Measurements from ENCODE around the gene PLXNA2. TPM values are rescaled to one million over a fixed set of nuclear protein-coding genes. Genes with fewer than 3 reads are reported as not detected.

PLXNA2 gene
- total RNA-seq, 6 experiments from 2014 or later = 20.9 to 29.9 (median 28.1) TPM

DNA sequence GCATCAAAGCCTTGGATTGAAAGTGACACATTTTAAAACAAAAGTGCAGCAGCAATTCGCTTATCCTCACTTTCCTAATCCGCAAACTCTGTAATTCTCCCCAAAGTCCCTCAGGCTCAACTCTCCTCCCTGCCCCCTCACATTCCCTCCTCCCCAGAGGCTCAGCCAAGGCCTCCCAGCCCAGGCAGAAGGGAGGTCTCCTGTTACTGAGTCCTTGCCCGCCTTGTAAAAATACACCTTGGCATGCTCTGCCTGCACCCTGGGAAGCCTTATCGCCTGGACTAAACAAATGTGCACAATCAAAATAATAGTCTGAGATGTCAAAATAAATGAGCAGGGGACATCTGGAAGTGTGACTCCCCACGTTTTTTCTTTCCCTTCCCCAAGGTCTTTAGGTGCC lies 109.7 kb downstream of the PLXNA2 start:
- Mint-ChIP-seq H3K4me3 (no peak overlapping the region), H3K27ac (peak overlapping the region; percentile 8; the same call in 1 of the 2 replicates), H3K4me1 (ENCODE audit: low read depth) (peaks cover 51% of the 10 kb centered on the region), H3K36me3 (ENCODE audit: low read depth) (peaks cover 9% of the 10 kb centered on the region; the same call in 1 of the 2 replicates), H3K9me3 (no peaks in the 10 kb centered on the region), H3K27me3 (ENCODE audit: insufficient read depth) (peaks cover 2% of the 10 kb centered on the region)
- no peak for DNase-seq
- TF ChIP-seq, protein P1, sequence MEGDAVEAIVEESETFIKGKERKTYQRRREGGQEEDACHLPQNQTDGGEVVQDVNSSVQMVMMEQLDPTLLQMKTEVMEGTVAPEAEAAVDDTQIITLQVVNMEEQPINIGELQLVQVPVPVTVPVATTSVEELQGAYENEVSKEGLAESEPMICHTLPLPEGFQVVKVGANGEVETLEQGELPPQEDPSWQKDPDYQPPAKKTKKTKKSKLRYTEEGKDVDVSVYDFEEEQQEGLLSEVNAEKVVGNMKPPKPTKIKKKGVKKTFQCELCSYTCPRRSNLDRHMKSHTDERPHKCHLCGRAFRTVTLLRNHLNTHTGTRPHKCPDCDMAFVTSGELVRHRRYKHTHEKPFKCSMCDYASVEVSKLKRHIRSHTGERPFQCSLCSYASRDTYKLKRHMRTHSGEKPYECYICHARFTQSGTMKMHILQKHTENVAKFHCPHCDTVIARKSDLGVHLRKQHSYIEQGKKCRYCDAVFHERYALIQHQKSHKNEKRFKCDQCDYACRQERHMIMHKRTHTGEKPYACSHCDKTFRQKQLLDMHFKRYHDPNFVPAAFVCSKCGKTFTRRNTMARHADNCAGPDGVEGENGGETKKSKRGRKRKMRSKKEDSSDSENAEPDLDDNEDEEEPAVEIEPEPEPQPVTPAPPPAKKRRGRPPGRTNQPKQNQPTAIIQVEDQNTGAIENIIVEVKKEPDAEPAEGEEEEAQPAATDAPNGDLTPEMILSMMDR (IDR thresholded peaks at IDR 0.05) = no peak

DNA sequence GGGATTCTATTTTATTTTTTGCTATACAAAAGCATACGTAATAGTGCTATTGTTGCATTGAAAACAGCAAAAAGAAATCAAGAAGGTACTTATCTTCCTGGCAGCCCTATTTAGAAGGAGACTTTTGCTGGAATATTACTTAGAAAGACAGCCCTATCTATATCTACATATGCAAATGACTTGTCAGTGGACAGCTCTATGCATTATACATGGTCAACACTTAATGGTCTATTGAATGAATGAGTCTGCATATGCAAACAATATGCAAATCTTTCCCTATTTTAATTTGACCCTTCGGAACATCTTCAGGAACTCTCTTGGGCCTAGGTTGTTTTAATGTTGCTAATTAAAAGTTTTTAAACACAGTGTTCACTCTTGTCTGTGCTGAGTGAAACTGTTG lies 110.8 kb downstream of the PLXNA2 start:
- Mint-ChIP-seq H3K27ac (no peak overlapping the region), H3K9me3 (no peaks in the 10 kb centered on the region), H3K27me3 (ENCODE audit: insufficient read depth) (peaks cover 2% of the 10 kb centered on the region), H3K36me3 (ENCODE audit: low read depth) (peaks cover 9% of the 10 kb centered on the region; the same call in 1 of the 2 replicates), H3K4me1 (ENCODE audit: low read depth) (peaks cover 53% of the 10 kb centered on the region), H3K4me3 (no peak overlapping the region)
- TF ChIP-seq, protein P1 (IDR thresholded peaks at IDR 0.05) = no peak
- DNase-seq = no peak

DNA sequence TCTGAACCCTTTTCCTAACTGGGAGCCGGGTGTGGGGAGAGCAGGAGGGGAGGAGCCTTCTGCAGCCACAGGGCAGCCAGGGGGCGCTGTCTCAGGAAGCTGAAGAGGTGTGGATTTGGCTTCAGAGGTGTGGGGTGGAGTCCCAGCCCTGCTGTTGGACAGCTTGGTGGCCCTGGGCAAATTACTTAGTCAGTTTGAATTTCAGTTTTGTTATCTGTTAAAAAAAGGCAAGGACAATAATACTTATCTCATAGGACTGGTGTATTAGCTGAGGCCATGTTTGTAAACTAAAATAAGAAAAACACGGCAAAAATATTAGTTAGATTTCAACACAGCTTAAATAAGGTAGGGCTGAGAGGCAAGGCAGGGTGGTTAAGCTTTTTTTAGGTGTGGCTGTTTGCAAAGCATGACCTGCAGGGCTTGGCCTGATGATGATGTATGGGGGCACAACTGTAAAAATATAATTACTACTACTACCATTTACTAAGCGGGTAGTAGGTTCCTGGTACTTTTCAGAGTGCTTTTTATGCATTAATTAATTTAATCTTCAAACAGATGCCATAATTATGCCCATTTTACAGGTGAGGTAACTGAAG lies 111.8 kb downstream of the PLXNA2 start:
- Mint-ChIP-seq H3K9me3 (no peaks in the 10 kb centered on the region), H3K36me3 (ENCODE audit: low read depth) (peaks cover 6% of the 10 kb centered on the region; the same call in 1 of the 2 replicates), H3K27me3 (ENCODE audit: insufficient read depth) (peaks cover 4% of the 10 kb centered on the region), H3K4me3 (peak overlapping the region; percentile 42), H3K27ac (peak overlapping the region; percentile 55), H3K4me1 (ENCODE audit: low read depth) (peaks cover 47% of the 10 kb centered on the region)
- TF ChIP-seq, protein P1 (IDR thresholded peaks at IDR 0.05) = peak; percentile 97
- DNase-seq = peak; percentile 71

DNA sequence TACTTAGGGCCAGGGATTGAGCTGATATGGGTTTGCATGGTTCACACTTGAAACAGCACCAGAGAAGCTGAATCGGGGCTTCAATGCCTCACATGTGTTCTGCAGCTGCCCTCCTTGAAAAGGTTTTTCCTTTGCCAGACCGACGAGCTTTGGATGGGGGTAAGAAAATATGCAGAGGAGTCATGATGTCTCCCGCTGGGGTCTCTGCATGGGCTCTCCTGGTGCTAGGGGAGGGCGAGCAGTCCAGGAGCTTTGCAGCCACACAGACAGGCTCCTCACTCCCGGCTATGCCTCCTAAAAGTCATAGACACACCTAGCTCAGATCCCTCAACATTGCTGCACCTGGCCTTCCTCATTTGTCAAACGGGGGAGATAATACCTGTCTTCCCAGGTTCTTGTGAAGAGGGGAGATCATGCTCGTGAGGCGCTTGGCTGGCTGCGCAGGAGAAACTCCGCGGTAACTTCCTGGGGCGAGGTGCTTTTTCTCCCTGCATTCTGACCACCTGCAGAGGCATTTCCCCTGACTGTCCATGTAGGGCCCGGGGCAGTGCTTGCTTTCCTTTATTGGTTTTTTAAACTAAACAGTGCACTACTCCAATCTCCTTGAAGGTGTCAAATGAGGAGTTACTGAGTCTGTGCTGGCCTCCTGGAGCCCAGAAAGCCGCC lies 112.4 kb downstream of the PLXNA2 start:
- H3K4me1 Mint-ChIP-seq (ENCODE audit: low read depth) = peaks cover 40% of the 10 kb centered on the region
- no peaks in the 10 kb centered on the region for H3K36me3 Mint-ChIP-seq (ENCODE audit: low read depth)

DNA sequence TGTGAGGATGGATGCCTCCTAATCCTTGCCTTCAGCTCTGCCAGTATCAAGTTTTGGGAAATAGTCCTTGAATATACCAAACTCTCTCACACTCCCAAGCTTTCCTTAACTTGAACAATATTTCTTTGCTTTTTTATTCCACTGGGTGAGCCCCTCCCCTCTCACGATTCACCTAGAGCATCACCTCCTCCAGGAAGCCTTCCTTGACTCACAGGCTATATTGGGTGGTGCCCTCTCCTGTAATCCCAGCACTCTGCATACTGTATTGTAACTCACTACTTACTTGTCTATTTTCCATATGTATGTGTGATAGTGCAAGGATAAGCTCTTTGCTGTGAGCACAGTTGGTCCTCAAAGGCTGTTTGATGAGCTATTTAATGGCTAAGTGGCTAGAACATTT lies 114.7 kb downstream of the PLXNA2 start:
- no peak overlapping the region for H3K4me3 Mint-ChIP-seq
- peaks cover 4% of the 10 kb centered on the region for H3K27me3 Mint-ChIP-seq (ENCODE audit: insufficient read depth)
- no peak for DNase-seq
- H3K36me3 Mint-ChIP-seq (ENCODE audit: low read depth) = no peaks in the 10 kb centered on the region
- no peak overlapping the region for H3K27ac Mint-ChIP-seq
- peaks cover 22% of the 10 kb centered on the region for H3K4me1 Mint-ChIP-seq (ENCODE audit: low read depth)
- TF ChIP-seq, protein P1 (IDR thresholded peaks at IDR 0.05) = no peak
- H3K9me3 Mint-ChIP-seq = no peaks in the 10 kb centered on the region

More for the DNA sequence above, 112.4 kb downstream of the PLXNA2 start:
- TF ChIP-seq, protein P1 (IDR thresholded peaks at IDR 0.05) = no peak
- peaks cover 4% of the 10 kb centered on the region for H3K27me3 Mint-ChIP-seq (ENCODE audit: insufficient read depth)
- no peak overlapping the region for H3K27ac Mint-ChIP-seq
- peak overlapping the region; percentile 42; the same call in 1 of the 2 replicates for H3K4me3 Mint-ChIP-seq
- H3K9me3 Mint-ChIP-seq = no peaks in the 10 kb centered on the region
- DNase-seq = no peak
